GM23338 (cell line): ENCODE measurements around the gene CLASP2.

Source experiments
- CREB1 ChIP-seq: fragments of 250-450 bp; sonication (Bioruptor Pico); IDR thresholded peaks from 2 replicates; pipeline ENCODE4 v1.5.0; 2020; ENCODE audit warnings: low read depth, mild to moderate bottlenecking, moderate library complexity
- CTCF ChIP-seq, 2 experiments: fragments of 200-600 bp in 1 of 2; sonication (generic) in 1 of 2; conservative IDR thresholded peaks; 2 replicates each; pipeline versions ENCODE4 v1.5.1 to v1.6.1; 2016 to 2017; ENCODE audit warnings: antibody characterized with exemption in 2 of 2, low read depth in 2 of 2, mild to moderate bottlenecking in 2 of 2, moderate library complexity in 1 of 2
- ETS1 ChIP-seq: IDR thresholded peaks from 2 replicates; pipeline ENCODE4 v1.6.1; 2016; ENCODE audit warnings: antibody characterized with exemption
- EZH2 ChIP-seq: fragments of 200-600 bp; sonication (generic); IDR thresholded peaks from one replicate; pipeline ENCODE4 v1.8.0; 2017; ENCODE audit warnings: antibody characterized with exemption, mild to moderate bottlenecking, low read depth; ENCODE audit not compliant: unreplicated experiment
- EZH2phosphoT487 ChIP-seq: fragments of 200-600 bp; sonication (generic); IDR thresholded peaks from one replicate; pipeline ENCODE4 v1.8.1; 2018; ENCODE audit warnings: antibody characterized with exemption; ENCODE audit not compliant: unreplicated experiment
- JUNB ChIP-seq: IDR thresholded peaks from one replicate; pipeline ENCODE4 v1.6.1; 2016; ENCODE audit warnings: antibody characterized with exemption; ENCODE audit not compliant: unreplicated experiment
- POLR2AphosphoS5 ChIP-seq: IDR thresholded peaks from 2 replicates; pipeline ENCODE4 v1.6.1; 2016; ENCODE audit warnings: antibody characterized with exemption, low read depth
- REST ChIP-seq: IDR thresholded peaks from one replicate; pipeline ENCODE4 v1.6.1; 2018; ENCODE audit warnings: antibody characterized with exemption; ENCODE audit not compliant: unreplicated experiment
- STAT1 ChIP-seq: IDR thresholded peaks from one replicate; pipeline ENCODE4 v1.6.1; 2016; ENCODE audit warnings: antibody characterized with exemption; ENCODE audit not compliant: unreplicated experiment

DNA sequence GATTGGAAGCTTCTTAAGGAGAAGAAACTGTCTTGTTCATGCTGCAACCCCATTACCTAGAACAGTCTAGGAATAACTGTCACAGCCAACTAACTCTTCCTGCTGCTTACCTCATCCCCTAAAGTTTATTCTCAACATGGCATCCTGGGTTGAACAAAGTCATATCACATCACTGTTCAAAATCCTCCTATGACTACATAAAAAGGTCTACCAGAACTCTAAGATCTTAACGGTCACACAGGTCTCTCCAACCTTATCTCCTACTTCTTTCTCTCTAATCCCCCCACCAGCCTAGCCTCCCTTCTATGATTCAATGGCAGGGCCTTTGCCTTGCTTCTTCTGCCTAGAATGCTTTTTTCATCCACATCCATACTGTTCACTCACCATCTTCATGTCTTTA lies 69.3 kb downstream of the CLASP2 start:
- TF ChIP-seq CTCF (conservative IDR thresholded peaks at IDR 0.05; ENCODE audit: low read depth in 2 of 2) (no peak), JUNB (no peak), POLR2AphosphoS5 (no peak), CREB1 (CRISPR knock-in tag) (no peak), EZH2phosphoT487 (no peak), EZH2 (no peak), REST (no peak), ETS1 (no peak), STAT1 (no peak)
